Heart right ventricle (tissue), 16 donors: Measurements from ENCODE around the gene CMYA5. TPM values are rescaled to one million over a fixed set of nuclear protein-coding genes. Genes with fewer than 3 reads are reported as not detected.

Experiments
- ATAC-seq, 8 donors: fragments of 200-7000 bp; cut with Tn5 transposase; one replicate each; pipeline ENCODE4 v1.9.1; 2020; ENCODE audit warnings: mild to moderate bottlenecking in 8 of 8, moderate library complexity in 8 of 8, moderate number of reproducible peaks in 1 of 8
- DNase-seq, 2 donors: peaks; one replicate each; pipeline ENCODE4 v3.0.0-alpha.2; 2020
- H3K27ac ChIP-seq, 10 donors: fragments of 200-600 bp; sonication (generic) in 2 of 10; one replicate each; pipeline versions ENCODE4 v1.5.0 to v1.8.0; 2020 to 2022; ENCODE audit warnings: mild to moderate bottlenecking in 3 of 10
- H3K27me3 ChIP-seq, 7 donors: fragments of 200-600 bp; one replicate each; pipeline ENCODE4 v1.8.0; 2021 to 2022; ENCODE audit warnings: mild to moderate bottlenecking in 2 of 7
- H3K36me3 ChIP-seq, 9 donors: fragments of 200-600 bp; sonication (generic) in 1 of 9; one replicate each; pipeline versions ENCODE4 v1.5.0 to v1.8.0; 2020 to 2022; ENCODE audit warnings: mild to moderate bottlenecking in 2 of 9
- H3K4me1 ChIP-seq, 9 donors: fragments of 200-600 bp; sonication (generic) in 1 of 9; one replicate each; pipeline versions ENCODE4 v1.5.0 to v1.8.0; 2020 to 2022; ENCODE audit warnings: mild to moderate bottlenecking in 4 of 9
- H3K4me3 ChIP-seq, 10 donors: fragments of 200-600 bp; sonication (generic) in 2 of 10; one replicate each; pipeline versions ENCODE4 v1.5.0 to v1.8.0; 2020 to 2022; ENCODE audit warnings: mild to moderate bottlenecking in 7 of 10, moderate library complexity in 2 of 10
- H3K9me3 ChIP-seq, 11 donors: fragments of 200-600 bp in 10 of 11; sonication (generic) in 2 of 11; one replicate each; pipeline versions ENCODE4 v1.5.0 to v1.8.0; 2013 to 2022; ENCODE audit warnings: mild to moderate bottlenecking in 2 of 11, control low read depth in 1 of 11, moderate library complexity in 1 of 11
- CTCF ChIP-seq, 9 donors: fragments of 200-600 bp; sonication (generic) in 2 of 9; IDR thresholded peaks; one replicate each; pipeline versions ENCODE4 v1.5.0 to v1.8.0; 2021 to 2022; ENCODE audit warnings: antibody characterized with exemption in 9 of 9, mild to moderate bottlenecking in 5 of 9, moderate library complexity in 1 of 9
- WGBS, 2 donors: extraction: QIAGEN DNeasy Blood & Tissue Kit; methylation state at CpG; one replicate each; pipeline ENCODE4 v1.1.7; 2013; ENCODE audit warnings: inconsistent platforms in 1 of 2; 5-methylcytosine and 5-hydroxymethylcytosine counted together
- intact Hi-C, 10 donors: fragments of 100-400 bp; cut with DNase I; formaldehyde crosslinking; loops; one replicate each; pipeline versions ENCODE4 v1.11.1 to v1.14.2; 2022
- polyA plus RNA-seq, 2 donors: library from polyadenylated mRNA; stranded (reverse); fragments of 200-250 nt; gene quantifications; one replicate each; pipeline ENCODE4 v1.2.3, GENCODE V29; 2013
- total RNA-seq, 10 donors: library from RNA; stranded (reverse); fragmentation: NEBNext Ultra II Directional in 3 of 10; extraction: Animal tissue kit (Norgen Biotek cat#: 25700) in 3 of 10; gene quantifications; one replicate each; pipeline versions ENCODE4 v1.2.1 to v1.2.4, GENCODE V29; 2021 to 2023
- donor health status: Arrhythmogenic right ventricular cardiomyopathy.
- donor health status: ischemic (EF 13 %, LVEDD 7.1; RV severe dilation, severe dysfunction).
- donor health status: healthy with polysubstance abuse.
- donor health status: DM: no; HTN: yes; CAD: no.
- donor health status: DM: no; HTN: no; CAD: no.
- donor health status: ischemic (EF 25% LVEDD 6.9; RV normal size, moderate dysfunction).
- donor health status: ischemic (EF 25% LVEDD 5.7; RV mildly dilated, moderate dysfunction).
- donor health status: healthy.
- donor health status: DM: yes; HTN: yes; CAD: no.
- donor health status: Ischemic cardiomyopathy.
- donor health status: ischemic (EF 35%, LVEDD 5.7; RV mildly dilated, moderate dysfunction).
- donor health status: nonischemic (EF 11% LVEDD 7.7; RV severe dilation, severe dysfunction).
- donor health status: DM: yes; HTN: yes; CAD: no.
- donor health status: PGD.
- donor health status: ischemic (EF 29% LVEDD 5.4; RV normal size, mild dysfunction).
- donor health status: nonischemic (EF 23%, LVEDD 6.1; RV moderate dilation, normal function).

Gene CMYA5
- total and polyA plus RNA-seq, 12 donors, result 202 to 1,721 (median 979) TPM

GRCh38 chr5:79720096-79720495 lies 30.5 kb downstream of the CMYA5 start:
- H3K27ac ChIP-seq, result no peak overlapping the region
- DNase-seq, result no peak
- ATAC-seq, result no peak

DNA sequence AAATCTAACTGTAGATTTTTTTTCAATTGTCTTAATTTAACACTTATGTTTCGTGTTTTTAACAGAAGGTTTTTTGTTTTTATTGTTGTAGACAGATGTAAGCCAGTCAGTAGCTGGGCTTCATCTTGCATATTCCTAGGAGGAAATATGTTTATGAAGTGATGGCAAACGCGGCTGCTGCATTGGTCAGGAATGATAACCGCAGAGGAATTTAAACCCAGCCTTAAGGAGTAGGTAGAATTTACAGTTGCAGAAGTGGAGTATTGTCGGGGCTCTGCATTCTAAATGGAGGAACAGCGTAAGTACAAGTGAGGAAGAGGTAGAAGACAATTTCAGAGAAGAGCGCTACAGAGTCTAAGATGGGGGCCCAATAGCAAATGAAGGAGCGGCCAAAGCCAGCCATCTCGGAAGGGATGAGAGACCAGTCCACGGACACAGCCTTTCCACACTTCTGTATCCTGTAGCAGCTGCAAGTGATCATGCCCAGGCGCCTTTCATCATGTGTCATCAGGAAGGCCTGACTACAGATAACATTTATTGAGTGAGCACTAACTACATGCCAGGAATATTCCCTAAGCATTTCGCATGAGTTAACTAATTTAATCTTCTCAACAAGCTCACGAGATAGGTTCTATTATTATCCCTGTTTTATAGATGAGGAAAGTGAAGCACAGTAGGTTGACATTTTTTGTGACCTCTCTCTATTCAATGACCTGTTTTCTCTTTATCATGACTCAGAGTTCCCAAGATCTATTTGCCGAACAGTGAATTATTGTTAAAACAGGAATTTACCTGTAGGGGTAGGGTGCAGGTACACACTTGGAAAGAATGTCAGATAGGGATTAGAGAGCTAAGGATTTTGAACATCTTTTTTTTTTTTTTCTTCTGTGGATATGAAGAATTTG lies 38.1 kb downstream of the CMYA5 start:
- 44 to 55% methylated on average over 14 of the region's 14 CpGs for WGBS, 2 donors
- ATAC-seq (peak; percentile 74 to 95 (median 90)), DNase-seq (peak in 1 of 2 donors; percentile 61)
- H3K27me3 ChIP-seq, result no peaks in the 10 kb centered on the region
- H3K4me3 ChIP-seq, result no peak overlapping the region
- no peak for TF ChIP-seq CTCF (IDR thresholded peaks at IDR 0.05)
- H3K36me3 ChIP-seq, result peaks cover 0 to 36% (median 6%) of the 10 kb centered on the region in 9 donors
- no peaks in the 10 kb centered on the region for H3K9me3 ChIP-seq
- intact Hi-C loops, result loop anchor here in 1 of 10 donors (5.0 kb wide), 1 partner anchor 35 kb away; no protein-coding TSS in a partner anchor
- H3K4me1 ChIP-seq, result peaks cover 0 to 32% (median 3%) of the 10 kb centered on the region in 9 donors
- H3K27ac ChIP-seq, result peak overlapping the region in 9 of 10 donors; percentile 47 to 78 (median 71)

More at GRCh38 chr5:79720096-79720495, 30.5 kb downstream of the CMYA5 start:
- H3K36me3 ChIP-seq, result peaks cover 0 to 11% (median 0%) of the 10 kb centered on the region in 9 donors
- H3K4me1 ChIP-seq, result peaks cover 0 to 6% (median 0%) of the 10 kb centered on the region in 9 donors
- H3K27me3 ChIP-seq, result no peaks in the 10 kb centered on the region
- TF ChIP-seq CTCF (IDR thresholded peaks at IDR 0.05), result no peak
- intact Hi-C loops, result no loop called here
- peaks cover 0 to 30% (median 11%) of the 10 kb centered on the region in 11 donors for H3K9me3 ChIP-seq
- H3K4me3 ChIP-seq, result no peak overlapping the region

DNA sequence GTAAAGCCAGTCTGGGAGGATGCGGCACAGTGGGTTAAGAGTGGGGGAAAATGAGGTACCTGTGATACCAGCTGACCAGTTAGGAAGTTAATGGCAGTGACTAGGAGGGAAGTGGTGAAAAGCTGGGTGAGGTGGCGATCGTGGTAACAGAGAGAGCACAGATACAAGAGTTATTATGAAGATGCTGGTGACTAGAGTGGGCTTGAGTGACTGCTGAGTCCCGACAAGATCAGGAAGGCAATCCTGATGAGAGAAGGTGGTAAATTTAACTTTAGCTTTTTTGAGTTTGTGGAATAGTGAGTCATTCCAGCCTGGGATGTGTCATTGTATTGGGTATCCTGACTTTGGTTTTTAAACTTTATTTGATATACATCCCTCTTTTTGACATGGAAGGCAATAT lies 38.8 kb downstream of the CMYA5 start:
- Histone ChIP-seq H3K4me1 (peaks cover 0 to 38% (median 3%) of the 10 kb centered on the region in 9 donors), H3K9me3 (no peaks in the 10 kb centered on the region), H3K27me3 (no peaks in the 10 kb centered on the region), H3K36me3 (peaks cover 0 to 43% (median 6%) of the 10 kb centered on the region in 9 donors), H3K4me3 (no peak overlapping the region), H3K27ac (peak overlapping the region in 9 of 10 donors; percentile 47 to 78 (median 67))
- DNase-seq, result no peak
- TF ChIP-seq CTCF (IDR thresholded peaks at IDR 0.05), result no peak
- WGBS, 2 donors, result 66 to 68% methylated on average over 4 of the region's 4 CpGs
- intact Hi-C loops, result loop anchor here in 1 of 10 donors (5.0 kb wide), 1 partner anchor 36 kb away; no protein-coding TSS in a partner anchor
- ATAC-seq, result peak in 5 of 8 donors; percentile 4 to 23 (median 13)

GRCh38 chr5:79729679-79730078 lies 40.0 kb downstream of the CMYA5 start:
- H3K9me3 ChIP-seq, result no peaks in the 10 kb centered on the region
- intact Hi-C loops, result loop anchor here in 1 of 10 donors (5.0 kb wide), 1 partner anchor 37 kb away; no protein-coding TSS in a partner anchor
- no peaks in the 10 kb centered on the region for H3K27me3 ChIP-seq
- no peak for TF ChIP-seq CTCF (IDR thresholded peaks at IDR 0.05)
- no peak for DNase-seq
- peaks cover 0 to 56% (median 6%) of the 10 kb centered on the region in 9 donors for H3K36me3 ChIP-seq
- peaks cover 0 to 51% (median 8%) of the 10 kb centered on the region in 9 donors for H3K4me1 ChIP-seq
- 91 to 95% methylated on average over 2 of the region's 2 CpGs for WGBS, 2 donors
- H3K27ac ChIP-seq, result peak overlapping the region in 7 of 10 donors; percentile 29 to 78 (median 67)
- H3K4me3 ChIP-seq, result no peak overlapping the region
- ATAC-seq, result no peak
